ENCODE measurements around the gene IDH3B.

DNA sequence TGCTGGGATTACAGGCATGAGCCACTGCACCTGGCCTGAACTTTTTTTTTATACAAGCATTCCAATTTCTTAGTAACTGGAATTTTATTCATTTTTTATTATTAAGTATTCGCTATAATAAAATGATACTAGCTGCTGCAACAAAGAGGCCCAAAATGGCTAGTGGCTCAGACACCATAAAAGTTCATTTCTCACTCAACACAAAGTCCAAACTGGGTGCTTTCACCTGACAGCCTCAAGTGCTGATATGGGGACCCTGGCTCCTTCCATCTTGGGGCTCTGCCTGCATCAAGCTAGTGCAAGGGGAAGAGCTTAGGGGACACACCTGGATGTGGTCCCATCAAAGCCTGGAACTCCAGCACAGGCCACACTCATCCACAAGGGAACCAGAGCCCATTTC lies 23.8 kb downstream of the IDH3B start:
- TF ChIP-seq, protein P1, sequence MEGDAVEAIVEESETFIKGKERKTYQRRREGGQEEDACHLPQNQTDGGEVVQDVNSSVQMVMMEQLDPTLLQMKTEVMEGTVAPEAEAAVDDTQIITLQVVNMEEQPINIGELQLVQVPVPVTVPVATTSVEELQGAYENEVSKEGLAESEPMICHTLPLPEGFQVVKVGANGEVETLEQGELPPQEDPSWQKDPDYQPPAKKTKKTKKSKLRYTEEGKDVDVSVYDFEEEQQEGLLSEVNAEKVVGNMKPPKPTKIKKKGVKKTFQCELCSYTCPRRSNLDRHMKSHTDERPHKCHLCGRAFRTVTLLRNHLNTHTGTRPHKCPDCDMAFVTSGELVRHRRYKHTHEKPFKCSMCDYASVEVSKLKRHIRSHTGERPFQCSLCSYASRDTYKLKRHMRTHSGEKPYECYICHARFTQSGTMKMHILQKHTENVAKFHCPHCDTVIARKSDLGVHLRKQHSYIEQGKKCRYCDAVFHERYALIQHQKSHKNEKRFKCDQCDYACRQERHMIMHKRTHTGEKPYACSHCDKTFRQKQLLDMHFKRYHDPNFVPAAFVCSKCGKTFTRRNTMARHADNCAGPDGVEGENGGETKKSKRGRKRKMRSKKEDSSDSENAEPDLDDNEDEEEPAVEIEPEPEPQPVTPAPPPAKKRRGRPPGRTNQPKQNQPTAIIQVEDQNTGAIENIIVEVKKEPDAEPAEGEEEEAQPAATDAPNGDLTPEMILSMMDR (conservative IDR thresholded peaks at IDR 0.05 in 1 of 2, IDR thresholded peaks at IDR 0.05 in 1 of 2; ENCODE audit: low read depth in 1 of 2, low read length in 2 of 2): no peak
- TF ChIP-seq EZH2 (IDR thresholded peaks at IDR 0.05; ENCODE audit: low read length, missing control alignments): no peak

All from fibroblast of lung (primary cell).